Activated CD4-positive, CD25-positive, alpha-beta regulatory T cell (primary cell): ENCODE results near the gene SCARB1.

Experiments
- DNase-seq, 4 experiments: peaks; one replicate each; lab custom pipeline; 2025; lab: John Stamatoyannopoulos, UW

The SCARB1 gene

DNA sequence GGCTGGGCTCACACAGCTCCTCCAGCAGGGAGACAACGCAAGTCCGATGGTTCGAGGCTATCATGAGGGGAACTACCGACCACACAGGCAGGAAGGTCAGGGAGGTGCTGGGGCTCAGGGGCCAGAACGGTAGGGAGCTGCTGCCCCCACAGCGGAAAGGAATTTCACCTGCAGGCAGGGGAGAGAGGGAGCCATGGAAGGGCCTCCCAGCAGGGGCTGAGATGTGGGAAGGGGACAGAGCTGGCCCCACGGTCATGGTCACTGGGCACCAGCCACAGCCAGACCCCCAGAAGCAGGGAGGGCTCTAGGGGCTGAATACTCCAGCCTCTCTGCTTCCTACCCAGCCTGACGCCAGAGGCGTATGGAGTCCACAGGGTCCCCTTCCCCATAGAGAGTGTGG, 103.1 kb downstream of the SCARB1 start:
- no peak for DNase-seq

DNA sequence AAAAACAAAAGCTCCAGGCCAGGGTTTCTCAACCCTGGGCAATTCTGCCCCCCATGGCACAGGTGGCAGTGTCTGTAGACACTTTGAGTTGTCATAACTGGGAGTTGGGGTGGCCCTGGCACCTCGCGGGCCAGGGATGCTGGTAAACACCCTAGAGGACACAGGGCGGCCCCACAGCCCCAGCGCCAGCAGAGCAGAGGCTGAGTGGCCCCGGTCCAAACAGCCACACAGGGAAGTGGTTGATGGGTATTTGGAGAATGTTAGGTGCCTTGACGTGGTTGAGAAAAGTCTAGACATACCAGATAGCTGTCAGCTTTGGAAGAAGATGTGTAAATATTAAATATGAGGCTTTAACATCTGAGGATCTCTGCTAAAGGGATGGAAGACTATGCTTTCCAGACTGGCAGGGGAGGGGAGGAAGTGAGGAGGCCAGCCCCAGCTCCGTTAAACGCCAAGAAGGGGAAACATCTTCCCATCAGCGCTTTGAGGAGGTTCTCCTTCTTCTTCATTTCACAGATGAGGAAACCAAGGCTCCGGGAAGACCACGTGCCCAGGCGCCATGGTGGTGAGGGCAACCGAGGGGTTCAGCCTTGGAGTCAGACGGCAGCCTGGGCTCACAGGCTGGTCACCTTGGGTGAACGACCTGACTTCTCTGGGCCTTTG, 103.7 kb downstream of the SCARB1 start:
- DNase-seq, result no peak

DNA sequence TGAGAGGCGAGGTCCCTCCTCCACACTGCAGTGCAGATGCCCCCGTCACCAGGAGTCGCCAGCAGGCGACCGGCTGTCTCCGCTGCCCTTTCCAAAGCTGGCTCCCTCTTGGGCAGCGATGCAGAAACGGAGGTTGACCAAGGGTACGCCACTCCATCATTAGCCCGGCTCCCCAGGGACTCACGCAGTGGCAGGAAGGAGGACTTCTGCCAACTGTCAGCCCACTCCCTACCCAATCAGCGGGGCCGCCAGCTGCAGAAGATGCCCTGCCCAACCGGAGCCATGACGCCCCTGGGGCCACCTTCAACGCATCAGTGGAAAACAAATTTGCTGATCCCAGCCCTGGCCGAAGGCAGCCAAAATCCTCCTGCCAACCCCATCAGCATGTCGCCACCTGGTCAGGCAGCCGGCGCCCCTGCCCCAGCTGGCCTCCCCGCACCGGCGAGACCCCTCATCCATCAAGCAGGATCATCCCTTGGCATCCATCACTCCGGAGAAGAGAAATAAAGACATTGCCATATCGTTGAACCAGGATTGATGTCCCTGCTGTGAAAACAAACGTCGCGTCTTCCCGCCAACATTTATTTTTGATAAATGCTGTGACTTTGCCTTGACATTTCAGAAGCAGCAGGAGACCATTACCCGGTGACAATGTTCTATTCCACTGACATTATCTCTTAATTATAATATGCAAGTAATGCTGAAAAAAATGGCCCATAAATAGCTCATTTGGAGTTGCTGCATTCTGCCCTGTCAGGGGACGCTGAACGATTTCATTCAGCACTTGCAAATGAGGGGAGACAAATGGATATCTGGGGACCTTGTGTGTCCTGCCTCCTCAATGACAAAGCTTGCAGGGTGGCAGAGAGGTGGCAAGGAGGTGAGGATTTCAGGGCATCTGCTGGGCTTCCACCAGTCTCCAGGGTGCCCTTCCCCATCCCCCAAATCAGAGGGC, 105.1 kb downstream of the SCARB1 start:
- DNase-seq, result no peak

DNA sequence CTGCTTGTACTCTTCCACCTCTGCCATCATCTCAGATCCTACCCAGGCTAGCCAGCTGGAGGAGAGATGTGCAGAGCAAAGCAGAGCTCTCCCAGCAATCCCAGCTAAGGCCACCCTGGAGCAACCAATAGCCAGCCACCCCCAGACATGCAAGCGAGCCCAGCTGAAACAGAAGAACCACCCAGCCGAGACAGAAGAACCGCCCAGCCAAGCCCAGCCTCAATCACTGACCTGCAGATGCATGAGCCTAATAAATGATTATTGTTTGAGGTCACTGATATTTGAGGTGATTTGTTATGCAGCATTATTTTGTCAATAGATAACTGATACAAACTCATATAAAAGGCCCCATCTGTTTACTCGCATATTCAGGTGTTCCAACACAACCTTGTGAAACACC, 106.3 kb downstream of the SCARB1 start:
- DNase-seq, result no peak

DNA sequence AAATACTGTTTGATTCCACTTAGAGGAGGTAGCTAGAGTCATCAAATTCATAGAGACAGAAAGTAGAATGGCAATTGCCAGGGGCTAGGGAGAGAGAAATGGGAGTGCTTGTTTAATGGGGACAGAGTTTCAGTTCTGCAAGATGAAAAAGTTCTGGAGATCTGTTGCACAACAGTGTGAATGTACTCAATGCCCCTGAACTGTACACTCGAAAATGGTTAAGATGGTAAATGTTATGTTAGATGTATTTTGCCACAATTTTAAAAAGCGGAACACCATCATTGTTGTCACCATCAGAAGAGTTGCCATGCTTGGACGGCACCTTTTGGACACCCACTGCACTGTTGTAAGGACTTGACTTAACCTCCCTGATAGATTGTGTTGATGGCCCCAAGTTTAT, 106.9 kb downstream of the SCARB1 start:
- no peak for DNase-seq

DNA sequence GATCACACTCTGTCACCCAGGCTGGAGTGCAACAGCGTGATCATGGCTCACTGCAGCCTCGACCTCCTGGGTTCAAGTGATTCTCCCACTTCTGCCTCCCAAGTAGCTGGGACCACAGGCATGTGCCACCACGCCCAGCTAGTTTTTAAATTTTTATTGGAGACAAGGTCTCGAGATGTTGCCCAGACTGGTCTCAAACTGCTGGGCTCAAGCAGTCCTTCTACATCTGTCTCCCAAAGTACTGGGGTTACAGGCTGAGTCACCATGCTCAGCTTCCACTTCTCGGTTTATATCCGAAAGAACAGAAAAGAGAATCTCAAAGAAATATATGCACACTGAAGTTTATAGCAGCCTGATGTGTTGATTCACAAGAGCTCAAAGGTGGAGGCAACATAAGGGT, 107.5 kb downstream of the SCARB1 start:
- DNase-seq, result no peak

DNA sequence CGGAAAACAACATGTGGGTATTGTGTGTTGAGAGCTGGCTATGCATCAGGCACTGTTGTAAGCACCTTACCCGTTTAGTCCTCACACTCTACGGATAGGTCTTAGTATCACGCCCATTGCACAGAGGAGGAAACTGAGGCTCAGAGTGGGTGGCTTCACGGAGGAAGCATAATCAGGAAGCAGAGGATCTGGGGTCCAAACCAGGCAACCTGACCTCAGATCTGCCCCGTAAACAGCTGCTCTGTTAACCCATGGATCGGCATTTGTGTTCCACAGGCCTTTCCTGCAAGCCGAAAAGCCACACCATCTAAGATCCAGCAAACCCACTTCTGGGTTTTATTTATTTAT, 107.9 kb downstream of the SCARB1 start:
- no peak for DNase-seq

DNA sequence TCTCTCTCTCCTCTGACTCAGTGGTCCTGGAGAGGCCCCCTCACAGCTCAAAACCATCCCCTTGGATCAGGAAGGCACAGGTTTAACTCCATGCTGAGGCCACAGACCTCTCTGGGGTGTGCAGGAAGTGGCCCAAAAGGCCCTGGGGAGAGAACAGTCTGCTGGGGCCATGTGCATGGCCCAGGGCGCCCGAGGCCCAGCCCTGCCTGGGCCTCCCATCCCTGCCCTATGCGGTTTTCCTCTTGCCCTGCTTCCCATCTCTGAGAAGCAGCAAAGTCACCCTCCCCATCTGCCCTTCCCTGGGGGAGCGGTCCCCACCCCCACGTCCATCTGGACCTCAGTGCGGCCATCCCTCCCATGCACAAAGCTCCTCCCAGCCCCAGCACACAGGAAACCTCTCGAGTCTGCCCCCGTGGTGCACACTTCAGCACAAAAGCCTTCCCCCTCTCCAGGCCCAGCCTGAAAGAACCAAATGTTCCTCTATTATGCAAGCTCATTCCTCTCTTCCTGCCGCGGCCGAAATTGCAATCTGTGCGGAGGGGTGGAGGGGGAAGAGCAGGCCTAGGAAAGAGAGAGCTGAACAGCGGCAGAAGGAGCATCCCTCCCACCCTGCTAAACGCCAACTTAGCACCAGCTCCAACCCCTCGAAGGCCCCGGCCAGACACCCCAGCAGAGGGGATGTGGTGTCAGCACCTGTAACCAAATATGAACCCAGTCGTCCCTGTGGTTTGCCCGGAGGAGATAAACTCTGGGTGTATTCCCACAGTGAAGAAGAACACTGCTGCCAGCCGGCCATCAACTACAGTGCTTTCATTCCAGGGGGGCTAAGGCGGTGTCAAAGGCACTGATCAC, 108.5 kb downstream of the SCARB1 start:
- no peak for DNase-seq

DNA sequence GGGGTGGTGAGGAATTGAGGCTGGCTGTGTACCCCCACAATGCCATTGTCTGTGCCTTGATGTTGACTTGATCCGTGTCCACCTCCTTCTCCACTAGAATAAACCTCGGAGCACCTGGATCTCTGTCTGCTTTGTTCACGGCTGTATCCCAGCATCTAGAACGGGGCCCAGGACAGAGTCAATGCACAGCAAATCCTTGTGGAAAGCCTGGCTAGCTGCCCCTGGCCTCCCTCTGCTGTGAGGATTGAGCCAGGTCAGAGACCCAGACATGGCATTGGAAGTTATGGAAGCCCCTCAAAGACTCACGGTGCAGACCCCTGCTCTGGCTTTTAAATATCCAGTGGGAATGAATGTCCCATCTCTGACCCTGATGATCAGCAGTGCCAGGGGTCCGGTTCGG, 109.2 kb downstream of the SCARB1 start:
- DNase-seq, result no peak

DNA sequence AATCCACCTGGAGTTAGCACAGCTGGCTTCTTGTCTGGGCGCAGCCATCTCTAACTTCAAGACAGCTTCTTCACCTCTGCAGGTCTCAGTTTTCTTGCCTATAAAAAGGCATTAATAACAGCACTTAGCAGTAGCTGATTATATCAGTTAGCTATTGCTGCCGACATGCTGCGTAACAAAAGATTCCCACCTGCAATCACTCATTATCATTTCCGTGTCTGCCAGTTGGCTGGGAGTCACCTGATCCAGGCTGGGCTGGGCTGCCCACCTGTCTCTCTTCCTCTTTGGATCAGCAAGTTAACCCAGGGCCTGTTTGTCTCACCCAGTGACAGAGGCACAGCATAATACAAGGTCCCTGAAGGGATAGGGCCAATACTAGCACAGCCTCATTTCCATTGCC, 109.7 kb downstream of the SCARB1 start:
- DNase-seq, result no peak

DNA sequence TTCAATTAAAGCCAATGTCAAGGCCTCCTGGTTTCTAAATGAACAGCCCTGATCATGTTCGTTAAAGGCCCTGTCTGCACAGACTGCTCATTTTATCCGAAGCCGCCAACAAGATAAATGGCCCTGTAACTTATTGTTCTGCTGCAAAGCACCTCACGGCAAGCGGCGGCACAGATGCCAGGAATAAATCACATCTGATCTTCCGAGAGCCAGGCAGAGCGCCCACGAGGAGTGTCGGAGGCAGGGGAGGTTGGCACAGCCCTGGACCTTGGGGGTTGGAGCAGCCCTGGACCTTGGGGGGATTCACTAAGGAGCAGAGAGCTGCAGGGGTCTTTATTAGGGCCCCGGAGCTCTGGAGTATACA, 110.5 kb downstream of the SCARB1 start:
- DNase-seq, result no peak

DNA sequence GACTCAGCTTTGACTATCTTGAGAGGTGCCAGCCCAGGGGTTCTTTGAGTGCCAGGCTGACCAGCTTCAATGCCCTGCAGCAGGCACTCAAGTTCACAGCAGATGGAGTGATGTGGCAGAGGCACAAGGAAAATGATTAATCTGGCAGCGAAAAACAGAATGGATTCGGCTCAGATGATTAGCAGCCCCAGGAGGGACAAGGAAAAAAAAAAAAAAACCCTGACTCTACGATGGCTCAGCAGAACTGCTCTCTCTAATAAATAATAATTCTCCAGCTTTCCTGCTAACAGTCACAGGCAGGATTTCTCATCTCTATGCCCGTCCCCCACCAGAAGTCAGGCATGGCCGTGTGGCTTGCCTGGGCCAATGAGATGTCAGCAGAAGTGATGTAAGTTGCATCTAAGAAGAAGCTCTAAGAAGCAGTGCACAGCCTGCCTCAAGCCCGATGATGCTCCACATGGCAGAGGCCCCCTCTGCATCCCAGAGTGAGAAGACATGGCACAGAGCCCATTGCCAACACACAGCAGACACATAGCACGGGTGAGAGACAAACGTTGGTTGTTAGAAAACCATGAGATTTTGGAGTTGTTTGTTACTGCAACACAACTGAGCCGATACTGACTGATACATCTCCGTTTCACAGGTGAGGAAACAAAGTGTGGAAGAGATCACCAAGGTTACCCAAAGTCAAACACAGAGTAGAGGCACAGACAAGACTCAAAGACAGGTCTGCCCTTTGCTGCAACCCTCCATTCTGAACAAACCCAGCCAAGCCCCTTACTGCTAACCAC, 111.0 kb downstream of the SCARB1 start:
- DNase-seq, result no peak

DNA sequence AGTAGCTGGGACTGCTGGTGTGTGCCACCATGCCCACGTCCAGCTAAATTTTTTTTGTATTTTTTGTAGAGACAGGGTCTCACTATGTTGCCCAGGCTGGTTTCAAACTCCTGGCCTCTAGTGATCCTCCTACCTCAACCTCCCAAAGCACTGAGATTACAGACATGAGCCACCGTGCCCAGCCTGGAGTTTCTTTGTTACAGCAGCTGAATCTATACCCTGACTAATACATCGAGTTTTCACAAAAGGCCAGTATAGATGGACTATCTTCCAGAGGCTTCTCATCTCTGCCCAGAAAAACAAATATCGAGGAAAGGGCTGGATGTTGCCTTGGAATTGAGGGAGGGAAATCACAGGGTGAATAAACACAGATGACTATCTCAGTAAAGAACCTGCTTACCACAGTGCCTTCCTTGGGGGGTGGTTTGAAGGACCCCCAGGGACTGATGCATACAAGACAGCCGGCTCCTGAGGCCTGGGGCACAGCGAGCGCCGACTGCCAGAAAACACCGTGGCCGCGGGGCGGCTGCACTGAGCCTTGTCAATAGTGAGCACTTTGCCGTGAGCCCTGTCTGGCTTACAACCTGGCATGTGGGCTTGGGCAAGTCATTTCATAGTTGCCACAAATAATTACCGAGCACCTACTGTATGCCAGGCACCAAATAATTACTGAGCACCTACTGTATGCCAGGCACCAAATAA, 111.9 kb downstream of the SCARB1 start:
- DNase-seq, result no peak

DNA sequence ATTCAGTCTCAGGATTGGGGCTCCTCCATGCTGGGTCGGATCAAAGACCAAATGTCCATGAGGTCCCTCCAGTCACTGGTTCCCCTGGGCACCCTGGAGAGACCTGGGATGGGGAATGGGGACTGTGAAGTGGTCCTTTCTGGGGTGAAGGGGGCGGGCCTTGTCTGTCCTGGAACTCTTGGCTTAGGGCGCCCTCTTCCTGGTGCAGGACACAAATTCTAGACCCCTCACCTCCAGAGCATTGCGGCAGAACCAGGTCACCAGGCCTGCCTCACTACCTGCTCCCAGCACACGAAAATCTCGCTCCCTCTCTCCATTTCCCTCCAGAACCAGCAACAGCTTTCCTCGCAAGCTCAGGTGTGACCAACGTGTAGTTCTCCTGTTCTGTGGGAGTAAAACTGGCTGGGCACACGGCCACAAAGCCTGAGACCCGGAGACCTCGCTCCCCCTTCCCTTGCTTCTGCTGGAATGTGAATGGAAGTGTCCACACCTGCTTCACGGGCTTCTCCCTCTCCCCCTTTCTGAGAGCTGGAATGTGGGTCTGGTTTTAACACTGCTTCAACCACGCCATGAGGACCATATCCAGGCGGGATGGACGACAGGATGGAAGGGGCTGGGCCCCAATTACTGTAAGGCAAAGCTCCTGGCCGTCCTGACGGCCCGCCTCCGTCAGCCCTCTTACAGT, 112.7 kb downstream of the SCARB1 start:
- DNase-seq, result no peak

DNA sequence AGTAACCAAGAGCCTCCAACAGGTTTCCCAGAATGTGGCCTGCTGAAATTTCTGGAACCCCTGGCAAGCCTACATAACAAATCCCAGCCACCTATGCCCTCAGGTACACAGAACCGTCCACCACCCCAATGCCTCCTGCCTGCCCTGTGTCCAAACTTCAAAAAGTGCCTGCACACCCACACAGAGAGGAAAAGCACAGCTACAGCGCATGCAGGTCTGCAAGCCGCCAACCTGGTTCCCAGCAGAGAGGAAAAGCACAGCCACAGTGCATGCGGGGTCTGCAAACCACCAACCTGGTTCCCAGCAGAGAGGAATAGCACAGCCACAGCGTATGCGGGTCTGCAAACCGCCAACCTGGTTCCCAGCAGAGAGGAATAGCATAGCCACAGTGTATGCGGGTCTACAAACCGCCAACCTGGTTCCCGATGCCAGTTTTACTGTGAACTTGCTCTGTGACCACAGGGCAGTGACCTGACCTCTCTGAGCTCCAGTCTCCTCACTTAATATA, 113.5 kb downstream of the SCARB1 start:
- DNase-seq, result no peak

DNA sequence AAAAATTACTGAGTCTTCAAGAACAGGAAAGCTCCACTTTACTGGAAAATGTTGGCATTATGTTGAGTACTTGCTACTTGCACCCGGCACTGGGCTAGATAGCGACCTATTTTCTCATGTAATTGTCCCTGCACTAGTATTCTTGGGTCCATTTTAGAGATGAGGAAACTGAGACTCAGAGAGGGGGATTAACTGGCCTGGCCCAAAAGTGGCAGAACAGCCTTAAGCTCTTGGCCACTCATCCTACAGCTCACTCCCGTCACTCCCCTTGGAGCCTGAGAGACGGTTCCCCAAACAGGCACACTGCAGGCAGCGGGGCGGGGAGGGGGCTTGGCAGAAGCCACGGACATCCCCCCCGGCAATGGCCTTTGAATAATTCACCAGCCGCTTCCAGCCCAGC, 113.9 kb downstream of the SCARB1 start:
- DNase-seq, result no peak

DNA sequence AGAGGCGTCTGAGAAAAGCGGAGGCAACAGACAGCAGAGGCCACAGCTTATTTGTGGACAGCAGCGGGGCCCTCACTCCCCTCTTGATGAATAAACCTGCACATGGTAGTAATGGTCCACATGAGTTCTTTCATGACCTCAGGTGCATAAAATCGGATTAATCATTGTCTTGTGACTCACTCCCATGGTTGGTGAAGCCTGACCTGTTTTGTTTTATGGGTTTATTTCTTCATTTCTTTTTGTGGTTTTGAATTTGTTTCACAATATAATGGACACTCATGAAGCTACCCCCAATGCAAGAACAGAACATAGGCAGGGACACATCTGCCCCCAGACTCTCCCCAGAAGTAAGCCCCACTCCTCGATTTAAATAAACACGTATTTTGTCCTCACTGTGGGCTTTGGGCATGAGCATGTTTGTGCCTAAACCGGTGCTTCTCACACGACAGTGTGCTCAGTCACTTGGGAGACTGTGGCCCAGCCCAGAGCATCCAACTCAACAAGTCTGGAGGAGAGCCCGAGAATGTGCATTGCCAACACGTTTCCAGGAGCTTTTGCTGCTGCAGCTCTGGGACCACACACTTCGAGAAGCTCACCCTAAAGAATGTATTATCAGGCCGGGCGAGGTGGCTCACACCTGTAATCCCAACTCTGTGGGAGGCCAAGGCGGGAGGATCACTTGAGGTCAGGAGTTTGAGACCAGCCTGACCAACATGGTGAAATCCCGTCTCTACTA, 116.1 kb downstream of the SCARB1 start:
- no peak for DNase-seq

DNA sequence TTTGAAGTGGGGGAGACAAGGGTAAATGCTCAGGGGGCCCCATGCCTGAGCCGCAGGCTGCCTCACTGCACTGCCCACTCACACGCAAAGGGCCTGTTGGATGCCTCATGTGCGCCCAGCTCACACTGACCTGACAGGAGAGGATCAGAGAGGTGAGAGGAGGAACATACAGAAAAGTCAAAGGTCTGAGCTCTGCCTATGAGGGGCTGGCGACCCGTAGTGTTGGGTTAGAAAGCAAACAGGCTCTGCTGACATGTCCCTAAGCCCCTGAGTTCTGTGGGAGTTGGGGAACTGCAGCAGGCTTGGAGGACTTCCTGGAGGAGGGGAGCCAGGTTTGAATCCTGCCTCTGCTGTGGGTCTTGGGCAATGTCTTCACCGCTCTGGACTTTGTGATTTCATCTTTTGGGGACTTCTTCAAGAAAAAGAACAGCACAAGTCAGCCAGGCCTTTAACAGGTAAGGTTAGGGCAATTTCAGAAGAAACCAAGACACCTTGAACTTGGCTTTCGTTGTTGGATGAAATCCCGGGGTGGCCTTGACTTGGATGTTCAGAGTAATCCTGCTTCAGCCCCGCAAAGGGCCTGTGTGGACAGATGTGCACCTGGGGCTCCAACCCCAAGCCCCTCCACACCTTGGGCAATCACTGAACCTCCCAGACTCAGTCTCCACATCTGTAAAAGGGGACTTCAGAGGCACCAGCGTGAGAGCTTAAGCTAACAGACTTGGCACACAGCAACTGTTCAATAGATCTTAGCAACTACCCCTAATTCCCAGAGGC, 116.8 kb downstream of the SCARB1 start:
- DNase-seq, result no peak
